ENCODE measurements around the gene CA5A. TPM values are rescaled to one million over a fixed set of nuclear protein-coding genes. Genes with fewer than 3 reads are reported as not detected.
"Not testable (repeated sequence)": the region's sequence is repeated elsewhere in the genome, so short reads cannot be mapped to it uniquely, and the experiment has no call there.

CA5A gene
- total and polyA plus RNA-seq, 2 of the 13 experiments (the other 11 are each of a cell fraction or from before 2014, with no cell fraction given): 66.8 to 106 TPM

DNA sequence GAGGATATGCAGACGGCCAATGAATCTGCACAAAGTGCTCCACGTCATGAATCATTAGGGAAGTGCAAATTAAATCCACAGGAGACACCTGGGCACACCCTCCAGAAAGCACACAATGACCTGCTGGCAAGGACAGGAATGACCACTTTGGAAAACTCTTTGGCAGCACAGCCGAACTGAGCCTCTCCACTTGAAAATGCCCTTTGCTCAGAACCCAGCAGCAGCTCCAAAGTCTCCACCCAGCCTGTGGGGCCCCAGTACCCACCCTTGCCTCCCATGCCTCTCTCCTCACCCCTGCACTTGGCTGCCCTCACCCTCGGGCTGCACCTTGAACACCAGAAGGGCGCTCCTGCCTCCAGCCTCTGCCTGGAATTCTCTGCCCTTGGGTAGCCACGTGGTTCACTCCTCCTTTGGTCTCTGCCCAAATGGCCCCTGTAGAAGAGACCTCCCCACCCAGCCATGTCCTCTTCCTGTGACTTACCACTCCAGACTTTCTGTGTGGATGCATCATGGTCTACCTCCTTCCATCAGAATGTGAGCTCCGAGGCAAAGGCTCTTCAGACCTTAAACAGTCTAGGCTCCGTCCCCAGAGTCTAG is 50.9 kb downstream of the CA5A start (continued):
- TF ChIP-seq CTCF (CRISPR knock-in tag; IDR thresholded peaks at IDR 0.05): peak; percentile 6; the same call in 1 of the 2 replicates
- TF ChIP-seq, protein P1, sequence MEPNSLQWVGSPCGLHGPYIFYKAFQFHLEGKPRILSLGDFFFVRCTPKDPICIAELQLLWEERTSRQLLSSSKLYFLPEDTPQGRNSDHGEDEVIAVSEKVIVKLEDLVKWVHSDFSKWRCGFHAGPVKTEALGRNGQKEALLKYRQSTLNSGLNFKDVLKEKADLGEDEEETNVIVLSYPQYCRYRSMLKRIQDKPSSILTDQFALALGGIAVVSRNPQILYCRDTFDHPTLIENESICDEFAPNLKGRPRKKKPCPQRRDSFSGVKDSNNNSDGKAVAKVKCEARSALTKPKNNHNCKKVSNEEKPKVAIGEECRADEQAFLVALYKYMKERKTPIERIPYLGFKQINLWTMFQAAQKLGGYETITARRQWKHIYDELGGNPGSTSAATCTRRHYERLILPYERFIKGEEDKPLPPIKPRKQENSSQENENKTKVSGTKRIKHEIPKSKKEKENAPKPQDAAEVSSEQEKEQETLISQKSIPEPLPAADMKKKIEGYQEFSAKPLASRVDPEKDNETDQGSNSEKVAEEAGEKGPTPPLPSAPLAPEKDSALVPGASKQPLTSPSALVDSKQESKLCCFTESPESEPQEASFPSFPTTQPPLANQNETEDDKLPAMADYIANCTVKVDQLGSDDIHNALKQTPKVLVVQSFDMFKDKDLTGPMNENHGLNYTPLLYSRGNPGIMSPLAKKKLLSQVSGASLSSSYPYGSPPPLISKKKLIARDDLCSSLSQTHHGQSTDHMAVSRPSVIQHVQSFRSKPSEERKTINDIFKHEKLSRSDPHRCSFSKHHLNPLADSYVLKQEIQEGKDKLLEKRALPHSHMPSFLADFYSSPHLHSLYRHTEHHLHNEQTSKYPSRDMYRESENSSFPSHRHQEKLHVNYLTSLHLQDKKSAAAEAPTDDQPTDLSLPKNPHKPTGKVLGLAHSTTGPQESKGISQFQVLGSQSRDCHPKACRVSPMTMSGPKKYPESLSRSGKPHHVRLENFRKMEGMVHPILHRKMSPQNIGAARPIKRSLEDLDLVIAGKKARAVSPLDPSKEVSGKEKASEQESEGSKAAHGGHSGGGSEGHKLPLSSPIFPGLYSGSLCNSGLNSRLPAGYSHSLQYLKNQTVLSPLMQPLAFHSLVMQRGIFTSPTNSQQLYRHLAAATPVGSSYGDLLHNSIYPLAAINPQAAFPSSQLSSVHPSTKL (CRISPR knock-in tag; IDR thresholded peaks at IDR 0.05): peak; percentile 36; the same call in 1 of the 2 replicates
- TF ChIP-seq MYC (CRISPR knock-in tag; IDR thresholded peaks at IDR 0.05; ENCODE audit: borderline replicate concordance): peak; percentile 67; the same call in 1 of the 2 replicates
- TF ChIP-seq, protein P2, sequence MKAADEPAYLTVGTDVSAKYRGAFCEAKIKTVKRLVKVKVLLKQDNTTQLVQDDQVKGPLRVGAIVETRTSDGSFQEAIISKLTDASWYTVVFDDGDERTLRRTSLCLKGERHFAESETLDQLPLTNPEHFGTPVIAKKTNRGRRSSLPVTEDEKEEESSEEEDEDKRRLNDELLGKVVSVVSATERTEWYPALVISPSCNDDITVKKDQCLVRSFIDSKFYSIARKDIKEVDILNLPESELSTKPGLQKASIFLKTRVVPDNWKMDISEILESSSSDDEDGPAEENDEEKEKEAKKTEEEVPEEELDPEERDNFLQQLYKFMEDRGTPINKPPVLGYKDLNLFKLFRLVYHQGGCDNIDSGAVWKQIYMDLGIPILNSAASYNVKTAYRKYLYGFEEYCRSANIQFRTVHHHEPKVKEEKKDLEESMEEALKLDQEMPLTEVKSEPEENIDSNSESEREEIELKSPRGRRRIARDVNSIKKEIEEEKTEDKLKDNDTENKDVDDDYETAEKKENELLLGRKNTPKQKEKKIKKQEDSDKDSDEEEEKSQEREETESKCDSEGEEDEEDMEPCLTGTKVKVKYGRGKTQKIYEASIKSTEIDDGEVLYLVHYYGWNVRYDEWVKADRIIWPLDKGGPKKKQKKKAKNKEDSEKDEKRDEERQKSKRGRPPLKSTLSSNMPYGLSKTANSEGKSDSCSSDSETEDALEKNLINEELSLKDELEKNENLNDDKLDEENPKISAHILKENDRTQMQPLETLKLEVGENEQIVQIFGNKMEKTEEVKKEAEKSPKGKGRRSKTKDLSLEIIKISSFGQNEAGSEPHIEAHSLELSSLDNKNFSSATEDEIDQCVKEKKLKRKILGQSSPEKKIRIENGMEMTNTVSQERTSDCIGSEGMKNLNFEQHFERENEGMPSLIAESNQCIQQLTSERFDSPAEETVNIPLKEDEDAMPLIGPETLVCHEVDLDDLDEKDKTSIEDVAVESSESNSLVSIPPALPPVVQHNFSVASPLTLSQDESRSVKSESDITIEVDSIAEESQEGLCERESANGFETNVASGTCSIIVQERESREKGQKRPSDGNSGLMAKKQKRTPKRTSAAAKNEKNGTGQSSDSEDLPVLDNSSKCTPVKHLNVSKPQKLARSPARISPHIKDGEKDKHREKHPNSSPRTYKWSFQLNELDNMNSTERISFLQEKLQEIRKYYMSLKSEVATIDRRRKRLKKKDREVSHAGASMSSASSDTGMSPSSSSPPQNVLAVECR (CRISPR knock-in tag; IDR thresholded peaks at IDR 0.05; ENCODE audit: borderline replicate concordance): peak; percentile 53; the same call in 1 of the 2 replicates
- TF ChIP-seq, protein P3, sequence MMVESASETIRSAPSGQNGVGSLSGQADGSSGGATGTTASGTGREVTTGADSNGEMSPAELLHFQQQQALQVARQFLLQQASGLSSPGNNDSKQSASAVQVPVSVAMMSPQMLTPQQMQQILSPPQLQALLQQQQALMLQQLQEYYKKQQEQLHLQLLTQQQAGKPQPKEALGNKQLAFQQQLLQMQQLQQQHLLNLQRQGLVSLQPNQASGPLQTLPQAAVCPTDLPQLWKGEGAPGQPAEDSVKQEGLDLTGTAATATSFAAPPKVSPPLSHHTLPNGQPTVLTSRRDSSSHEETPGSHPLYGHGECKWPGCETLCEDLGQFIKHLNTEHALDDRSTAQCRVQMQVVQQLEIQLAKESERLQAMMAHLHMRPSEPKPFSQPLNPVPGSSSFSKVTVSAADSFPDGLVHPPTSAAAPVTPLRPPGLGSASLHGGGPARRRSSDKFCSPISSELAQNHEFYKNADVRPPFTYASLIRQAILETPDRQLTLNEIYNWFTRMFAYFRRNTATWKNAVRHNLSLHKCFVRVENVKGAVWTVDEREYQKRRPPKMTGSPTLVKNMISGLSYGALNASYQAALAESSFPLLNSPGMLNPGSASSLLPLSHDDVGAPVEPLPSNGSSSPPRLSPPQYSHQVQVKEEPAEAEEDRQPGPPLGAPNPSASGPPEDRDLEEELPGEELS (CRISPR knock-in tag; IDR thresholded peaks at IDR 0.05): 0 out of 2 replicates have a peak, but pooled peaks have one; percentile 21
- TF ChIP-seq HOMEZ (CRISPR knock-in tag; IDR thresholded peaks at IDR 0.05; ENCODE audit: low read depth): peak; percentile 40; the same call in 1 of the 2 replicates
- TF ChIP-seq SOX6 (IDR thresholded peaks at IDR 0.05): not testable (repeated sequence)
- 0 out of 2 replicates have a peak, but pooled peaks have one; percentile 22 for TF ChIP-seq SOX6 (CRISPR knock-in tag; IDR thresholded peaks at IDR 0.05)
- TF ChIP-seq ZBTB33 (CRISPR knock-in tag; IDR thresholded peaks at IDR 0.05): 0 out of 2 replicates have a peak, but pooled peaks have one; percentile 11
